ENCODE results near the gene TWIST1.

Gene TWIST1

DNA sequence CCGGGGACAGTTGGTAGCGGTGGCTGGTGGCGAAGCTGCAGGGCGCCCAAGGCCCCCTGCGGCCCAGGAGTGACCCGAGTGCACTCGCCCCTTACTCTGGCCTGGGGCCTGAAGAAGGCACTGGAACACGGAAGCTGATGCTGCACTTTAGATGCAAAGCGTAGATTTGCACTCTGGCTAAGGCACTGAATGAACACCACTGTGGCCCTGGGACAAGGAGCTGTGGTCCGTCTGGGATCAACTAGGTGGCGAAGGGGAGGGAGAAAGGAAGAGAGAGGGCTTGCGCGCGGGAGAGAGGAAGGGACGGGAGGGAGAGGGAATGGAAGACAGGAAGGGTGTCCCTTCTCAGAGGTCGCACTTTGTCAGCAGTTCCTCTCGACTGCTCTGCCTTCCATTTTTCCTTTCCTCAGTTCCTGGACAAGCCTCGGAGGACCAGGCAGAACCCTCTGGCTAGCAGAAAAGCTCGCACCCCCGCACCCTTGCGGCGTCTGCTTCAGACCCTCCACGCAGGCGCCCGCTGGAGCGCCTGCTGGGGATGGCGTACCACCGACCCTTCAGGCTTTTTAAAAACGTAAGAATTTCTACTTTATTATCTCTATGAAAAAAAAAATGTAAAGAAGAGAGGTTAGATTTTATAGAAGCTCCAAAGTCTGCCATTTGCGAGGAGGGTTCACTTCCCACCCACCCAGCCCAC is 26.6 kb upstream of the TWIST1 start:
- peak overlapping the region; percentile 16 for H3K4me3 ChIP-seq (ENCODE audit: low read depth, low read length)
- in situ Hi-C loops (cut with HindIII; ENCODE audit: low sequenced_read_pairs), result no loop called here
- TF ChIP-seq, protein P1, sequence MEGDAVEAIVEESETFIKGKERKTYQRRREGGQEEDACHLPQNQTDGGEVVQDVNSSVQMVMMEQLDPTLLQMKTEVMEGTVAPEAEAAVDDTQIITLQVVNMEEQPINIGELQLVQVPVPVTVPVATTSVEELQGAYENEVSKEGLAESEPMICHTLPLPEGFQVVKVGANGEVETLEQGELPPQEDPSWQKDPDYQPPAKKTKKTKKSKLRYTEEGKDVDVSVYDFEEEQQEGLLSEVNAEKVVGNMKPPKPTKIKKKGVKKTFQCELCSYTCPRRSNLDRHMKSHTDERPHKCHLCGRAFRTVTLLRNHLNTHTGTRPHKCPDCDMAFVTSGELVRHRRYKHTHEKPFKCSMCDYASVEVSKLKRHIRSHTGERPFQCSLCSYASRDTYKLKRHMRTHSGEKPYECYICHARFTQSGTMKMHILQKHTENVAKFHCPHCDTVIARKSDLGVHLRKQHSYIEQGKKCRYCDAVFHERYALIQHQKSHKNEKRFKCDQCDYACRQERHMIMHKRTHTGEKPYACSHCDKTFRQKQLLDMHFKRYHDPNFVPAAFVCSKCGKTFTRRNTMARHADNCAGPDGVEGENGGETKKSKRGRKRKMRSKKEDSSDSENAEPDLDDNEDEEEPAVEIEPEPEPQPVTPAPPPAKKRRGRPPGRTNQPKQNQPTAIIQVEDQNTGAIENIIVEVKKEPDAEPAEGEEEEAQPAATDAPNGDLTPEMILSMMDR (IDR thresholded peaks at IDR 0.05; ENCODE audit: low read depth, low read length, missing control alignments), result no peak
- no peak for DNase-seq (ENCODE audit: low read depth)

DNA sequence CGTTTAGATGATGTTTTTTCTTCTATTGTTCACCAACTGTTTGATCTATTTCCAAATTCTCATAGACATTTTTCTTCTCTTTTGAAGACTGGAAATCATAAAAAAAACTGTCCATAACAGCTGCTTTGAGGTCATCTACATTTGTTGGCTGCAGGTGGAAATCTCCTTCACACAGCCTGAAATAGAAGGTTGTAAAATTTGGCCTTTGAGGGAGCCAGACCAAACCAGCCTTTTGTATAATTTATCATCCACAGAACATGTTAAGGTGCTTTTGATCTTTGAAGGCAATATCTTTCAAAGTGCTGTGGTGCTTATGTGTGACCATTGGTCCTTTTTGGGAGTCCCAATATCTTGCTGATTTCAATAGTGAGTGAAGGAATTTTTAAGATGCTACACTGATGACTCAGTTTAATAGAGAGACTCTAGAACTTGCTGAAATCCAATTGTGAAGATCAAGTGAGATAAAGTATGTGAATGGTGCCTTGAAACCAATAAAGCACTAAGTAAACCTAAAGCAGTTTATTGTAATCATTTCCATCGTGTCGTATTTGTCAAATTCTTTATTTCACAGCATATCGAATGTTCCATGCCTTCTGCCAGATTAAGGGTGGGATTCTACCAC is 22.4 kb upstream of the TWIST1 start:
- no peak overlapping the region for H3K4me3 ChIP-seq (ENCODE audit: low read depth, low read length)
- DNase-seq (ENCODE audit: low read depth), result no peak
- in situ Hi-C loops (cut with HindIII; ENCODE audit: low sequenced_read_pairs), result no loop called here
- TF ChIP-seq, protein P1 (IDR thresholded peaks at IDR 0.05; ENCODE audit: low read depth, low read length, missing control alignments), result no peak

DNA sequence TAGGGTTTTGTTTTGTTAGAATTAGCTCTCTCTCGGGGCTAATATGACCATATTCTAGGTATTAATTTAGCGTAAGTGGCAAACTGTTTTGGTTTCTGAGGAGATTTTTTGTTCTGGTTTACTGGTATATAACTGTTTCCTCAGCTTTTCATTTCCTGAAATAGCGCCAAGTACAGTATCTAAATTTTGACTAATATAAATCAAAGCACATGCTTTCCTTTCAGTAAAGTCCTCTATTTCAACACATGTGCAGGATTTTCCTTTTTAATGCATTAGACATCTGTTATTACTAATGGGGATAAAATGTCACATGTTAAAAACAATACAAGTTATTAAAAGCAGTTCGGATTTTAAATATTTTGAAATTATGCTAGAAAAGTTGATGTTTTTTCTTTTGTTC is 16.4 kb upstream of the TWIST1 start:
- DNase-seq (ENCODE audit: low read depth), result no peak
- H3K4me3 ChIP-seq (ENCODE audit: low read depth, low read length), result no peak overlapping the region
- TF ChIP-seq, protein P1 (IDR thresholded peaks at IDR 0.05; ENCODE audit: low read depth, low read length, missing control alignments), result no peak
- in situ Hi-C loops (cut with HindIII; ENCODE audit: low sequenced_read_pairs), result no loop called here

DNA sequence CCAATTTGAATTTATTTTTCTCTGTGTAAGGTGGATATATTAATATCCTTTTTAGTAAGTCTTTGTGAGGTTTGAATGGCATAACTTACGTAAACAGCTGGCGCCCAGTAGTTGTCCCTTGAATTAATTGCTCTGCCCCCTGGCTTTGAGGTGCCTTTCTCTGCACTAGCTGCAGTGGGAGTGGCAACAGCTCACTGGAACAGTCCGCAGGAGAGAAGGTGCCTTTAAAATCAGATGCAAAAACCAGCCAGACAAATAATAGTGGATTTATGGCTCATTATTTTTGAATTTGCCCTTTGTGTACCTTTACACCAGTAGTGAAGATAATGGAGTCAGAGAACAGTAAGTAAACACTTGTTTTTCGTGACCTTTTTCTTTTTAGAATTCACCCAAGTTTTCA is 16.0 kb upstream of the TWIST1 start:
- no peak for DNase-seq (ENCODE audit: low read depth)
- TF ChIP-seq, protein P1 (IDR thresholded peaks at IDR 0.05; ENCODE audit: low read depth, low read length, missing control alignments), result no peak
- H3K4me3 ChIP-seq (ENCODE audit: low read depth, low read length), result no peak overlapping the region
- in situ Hi-C loops (cut with HindIII; ENCODE audit: low sequenced_read_pairs), result no loop called here

DNA sequence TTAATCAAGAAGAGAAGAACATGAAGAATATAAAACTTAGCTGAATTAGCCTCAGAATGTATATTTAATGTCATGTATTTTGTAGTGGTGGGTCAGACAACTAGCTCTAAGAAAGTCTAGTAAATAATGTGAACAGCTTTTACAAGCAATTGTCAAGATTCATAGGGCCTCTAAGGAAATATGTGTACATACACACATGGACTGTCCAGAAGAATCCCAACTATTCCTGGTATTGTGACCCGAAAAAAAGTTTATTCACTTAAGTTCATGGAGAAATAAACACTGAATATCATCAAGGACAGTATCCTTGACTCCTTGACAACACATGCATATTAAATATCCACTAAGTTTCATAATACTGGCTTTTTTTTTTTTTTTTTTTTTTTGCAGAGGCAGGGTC is 11.4 kb upstream of the TWIST1 start:
- in situ Hi-C loops (cut with HindIII; ENCODE audit: low sequenced_read_pairs), result no loop called here

DNA sequence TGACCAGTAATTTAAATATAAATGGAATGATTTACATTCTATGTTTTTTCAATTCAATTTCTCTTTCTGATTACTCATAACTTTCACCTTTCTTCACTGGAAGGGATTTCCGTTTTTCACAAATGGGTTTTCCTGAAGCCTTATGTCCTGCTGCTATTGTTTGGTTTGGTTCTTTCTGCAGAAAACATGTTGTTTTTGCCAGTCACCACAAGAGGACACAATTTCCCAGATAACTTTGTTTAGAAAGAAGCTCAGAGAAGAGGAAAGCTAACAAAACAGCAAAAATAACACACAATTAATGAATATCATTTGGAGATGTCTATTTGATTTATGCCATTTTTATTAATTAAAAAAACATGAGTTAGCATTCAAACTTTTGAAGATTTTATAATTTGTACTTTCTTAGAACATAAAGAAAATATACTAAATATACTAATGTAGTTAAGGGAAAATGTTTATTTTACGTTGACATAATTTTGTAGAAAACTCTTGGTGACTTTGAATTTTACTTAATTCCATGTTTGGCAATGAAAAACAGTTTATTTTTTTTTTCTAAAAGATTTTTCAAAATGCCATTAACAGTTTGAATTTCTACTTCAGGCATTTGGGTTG is 4.6 kb upstream of the TWIST1 start:
- TF ChIP-seq, protein P1 (IDR thresholded peaks at IDR 0.05; ENCODE audit: low read depth, low read length, missing control alignments), result peak; percentile 83
- H3K4me3 ChIP-seq (ENCODE audit: low read depth, low read length), result no peak overlapping the region
- in situ Hi-C loops (cut with HindIII; ENCODE audit: low sequenced_read_pairs), result loop anchor here (25.0 kb wide), 1 partner anchor 535 kb away; no protein-coding TSS in a partner anchor
- no peak for DNase-seq (ENCODE audit: low read depth)

More for the DNA sequence above, 11.4 kb upstream of the TWIST1 start:
- no peak overlapping the region for H3K4me3 ChIP-seq (ENCODE audit: low read depth, low read length)
- no peak for DNase-seq (ENCODE audit: low read depth)
- TF ChIP-seq, protein P1 (IDR thresholded peaks at IDR 0.05; ENCODE audit: low read depth, low read length, missing control alignments), result no peak
